ENCODE data around the gene HSPB7.

GRCh38 chr1:16013908-16014258 is 4.0 kb downstream of the HSPB7 start:
- TF ChIP-seq CTCF (IDR thresholded peaks at IDR 0.05; ENCODE audit: low read length) (no peak), EZH2 (IDR thresholded peaks at IDR 0.05; ENCODE audit: borderline replicate concordance, low read length) (no peak)

All from OCI-LY1 (cell line).